GM18909 (cell line): Measurements from ENCODE around the gene ADAM22.
"Not testable (repeated sequence)": the region's sequence is repeated elsewhere in the genome, so short reads cannot be mapped to it uniquely, and the experiment has no call there.

Experiments
- ATAC-seq: cut with Tn5 transposase; IDR thresholded peaks from one replicate; pipeline ENCODE4 v1.9.1; 2021; ENCODE audit warnings: mild to moderate bottlenecking; ENCODE audit not compliant: unreplicated experiment, poor library complexity

The ADAM22 gene

DNA sequence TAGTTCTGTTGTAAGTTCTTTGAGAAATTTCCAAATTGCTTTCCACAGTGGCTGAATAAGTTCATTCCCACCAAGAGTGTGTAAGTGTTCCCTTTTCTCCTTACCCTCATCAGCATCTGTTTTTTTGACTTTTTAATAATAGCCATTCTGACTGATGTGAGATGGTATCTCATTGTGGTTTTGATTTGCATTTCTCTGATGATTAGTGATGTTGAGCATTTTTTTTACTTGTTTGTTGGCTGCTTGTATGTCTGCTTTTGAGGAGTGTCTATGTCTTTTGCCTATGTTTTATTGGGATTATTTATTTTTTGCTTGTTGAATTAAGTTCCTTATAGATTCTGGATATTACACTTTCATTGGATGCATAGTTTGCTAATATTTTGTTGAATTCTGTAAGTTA, 11.9 kb downstream of the ADAM22 start:
- ATAC-seq: not testable (repeated sequence)

DNA sequence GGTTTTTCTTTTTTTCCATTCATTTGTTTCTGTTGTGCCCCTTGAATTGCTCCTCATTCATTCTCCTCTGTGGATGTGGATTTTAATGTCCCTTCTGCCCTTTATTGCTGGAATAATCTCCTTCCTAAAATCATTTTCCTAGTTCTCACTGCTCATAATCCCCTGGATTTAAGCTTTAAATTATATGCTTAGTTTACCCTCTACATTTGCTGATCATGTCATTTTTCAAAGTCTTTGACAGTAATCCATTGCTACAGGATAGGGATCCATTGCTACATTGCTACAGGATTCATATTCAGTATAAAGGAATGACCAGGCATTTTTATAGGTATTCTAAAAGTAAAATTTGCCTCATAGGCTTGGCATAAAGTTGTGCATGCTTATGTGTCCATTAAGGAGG, 14.3 kb downstream of the ADAM22 start:
- no peak for ATAC-seq

DNA sequence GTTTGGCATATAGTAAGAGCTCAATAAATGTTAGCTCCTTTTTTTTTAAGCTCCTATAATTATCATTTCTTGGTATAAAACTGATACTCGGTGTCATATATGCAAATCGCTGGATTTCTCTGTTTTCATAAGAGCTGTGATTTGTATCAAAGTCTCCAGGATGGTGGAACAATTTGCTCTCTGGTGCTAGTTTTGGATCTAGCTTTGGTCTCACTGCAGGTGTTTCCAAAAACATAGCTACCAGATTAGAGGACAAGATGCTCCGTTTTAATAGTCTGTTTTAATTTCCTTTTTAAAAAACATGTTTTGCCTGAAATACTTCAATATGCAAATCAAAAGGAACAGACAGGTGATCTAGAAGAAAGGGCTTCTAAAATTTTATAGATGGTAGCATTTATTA, 25.3 kb downstream of the ADAM22 start:
- ATAC-seq: no peak

DNA sequence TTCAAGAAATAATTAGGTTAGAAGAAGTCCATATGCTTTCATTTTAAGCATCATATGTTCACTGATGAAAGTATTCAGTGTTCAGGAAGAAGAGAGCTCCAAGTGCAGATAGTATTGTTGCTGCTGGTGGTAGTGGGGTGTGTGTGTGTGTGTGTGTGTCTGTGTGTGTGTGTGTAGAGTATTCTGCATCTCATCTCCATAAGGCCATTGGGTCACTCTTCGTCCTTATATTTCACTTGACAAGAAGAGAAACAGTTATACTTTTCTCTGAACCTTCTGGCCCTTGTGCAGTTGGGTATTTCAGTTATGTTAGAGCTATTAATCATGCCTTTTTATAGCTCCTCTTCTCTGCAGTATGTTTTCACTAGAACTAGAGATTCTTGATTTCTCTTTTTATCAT, 26.2 kb downstream of the ADAM22 start:
- ATAC-seq: no peak

DNA sequence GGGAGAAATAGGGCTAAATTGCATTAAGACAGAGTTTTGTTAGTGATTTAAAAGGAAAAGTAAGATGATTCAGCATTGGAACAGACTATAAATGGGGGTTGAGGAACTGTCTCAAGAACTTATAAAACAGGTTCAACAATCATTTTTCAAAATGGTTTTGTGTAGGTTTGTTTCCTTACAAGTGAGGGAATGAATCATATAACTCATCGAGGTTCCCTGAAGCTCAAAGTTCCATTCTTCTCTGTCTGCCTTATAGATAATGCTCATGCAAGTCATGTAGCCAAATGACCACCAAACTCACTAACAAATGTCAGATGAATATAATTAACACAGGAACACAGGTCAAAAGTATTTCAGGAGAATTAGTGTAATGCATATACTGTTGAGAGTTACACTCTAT, 27.7 kb downstream of the ADAM22 start:
- ATAC-seq: no peak

DNA sequence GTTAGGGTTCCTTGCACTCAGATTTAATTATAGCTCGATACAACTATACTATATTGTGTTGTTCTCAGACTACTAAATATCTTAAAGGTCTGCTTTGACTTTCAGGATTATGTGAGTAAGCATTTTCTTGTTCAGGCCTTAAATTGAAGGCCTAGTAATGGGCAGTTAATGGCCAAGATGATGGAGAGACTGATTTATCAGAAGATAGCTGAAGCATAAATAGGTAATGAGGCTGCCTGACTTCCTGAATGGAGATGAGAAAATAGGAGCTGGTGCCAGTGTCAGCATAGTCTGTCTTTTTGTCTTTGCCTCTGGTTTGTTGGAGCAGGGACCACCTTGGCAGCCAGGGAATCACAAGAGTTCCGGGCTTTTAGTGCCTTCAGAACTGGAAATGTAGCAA, 32.2 kb downstream of the ADAM22 start:
- no peak for ATAC-seq

DNA sequence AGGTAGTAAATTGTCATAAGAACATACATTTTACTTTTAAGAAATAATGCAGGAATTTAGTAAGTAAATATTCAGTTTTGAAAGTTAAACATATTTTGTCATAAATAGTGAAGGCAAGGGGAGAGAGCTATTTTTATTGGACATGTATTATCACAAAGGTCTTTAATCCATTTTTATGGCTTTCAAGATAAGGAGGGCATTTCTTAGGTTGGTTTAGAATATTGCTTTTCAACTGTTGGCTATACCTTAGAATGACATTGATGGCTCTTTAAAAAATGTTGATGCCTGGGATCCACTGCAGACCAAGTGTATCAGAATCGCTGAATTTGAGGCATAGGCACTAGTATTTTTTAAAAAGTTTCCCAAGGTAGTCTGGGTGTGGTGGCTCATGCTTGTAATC, 34.0 kb downstream of the ADAM22 start:
- no peak for ATAC-seq

DNA sequence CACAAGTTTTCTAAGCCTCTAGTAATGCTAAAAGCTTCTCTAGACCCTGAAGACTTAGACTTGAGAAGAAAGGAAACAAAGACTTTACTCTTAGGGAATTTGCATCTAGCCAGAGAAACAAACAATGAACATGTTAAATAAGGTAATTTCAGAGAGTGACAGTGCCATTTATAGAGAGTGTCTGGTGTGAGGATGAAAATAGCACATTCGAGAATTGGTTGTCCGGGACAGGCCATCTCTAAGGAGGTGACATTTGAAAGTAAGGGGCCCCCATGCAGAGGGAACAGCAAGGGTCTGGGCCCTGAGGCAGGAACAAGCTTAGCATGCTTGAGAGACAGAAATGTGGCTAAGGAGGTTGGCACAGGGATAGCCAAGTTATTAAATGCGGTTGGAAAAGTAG, 48.1 kb downstream of the ADAM22 start:
- ATAC-seq: no peak

DNA sequence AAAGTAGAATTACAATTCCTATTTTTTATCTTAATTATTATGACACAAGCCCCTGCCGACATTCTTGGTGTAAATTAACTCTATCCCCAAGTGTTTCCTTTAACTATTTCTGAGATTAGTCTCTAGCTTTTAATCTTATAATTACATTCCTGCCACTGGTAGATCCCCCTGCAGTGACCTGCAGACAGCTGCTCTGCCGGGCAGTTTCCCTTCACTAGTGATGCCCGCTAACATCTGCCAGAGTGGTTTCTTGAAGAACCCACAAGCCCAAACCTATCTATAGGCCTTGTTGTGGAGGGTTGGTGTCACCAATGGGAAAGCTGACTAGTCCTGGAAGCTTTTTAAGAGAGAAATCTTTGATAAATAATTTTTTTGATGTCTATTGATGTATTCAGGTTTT, 50.0 kb downstream of the ADAM22 start:
- no peak for ATAC-seq

DNA sequence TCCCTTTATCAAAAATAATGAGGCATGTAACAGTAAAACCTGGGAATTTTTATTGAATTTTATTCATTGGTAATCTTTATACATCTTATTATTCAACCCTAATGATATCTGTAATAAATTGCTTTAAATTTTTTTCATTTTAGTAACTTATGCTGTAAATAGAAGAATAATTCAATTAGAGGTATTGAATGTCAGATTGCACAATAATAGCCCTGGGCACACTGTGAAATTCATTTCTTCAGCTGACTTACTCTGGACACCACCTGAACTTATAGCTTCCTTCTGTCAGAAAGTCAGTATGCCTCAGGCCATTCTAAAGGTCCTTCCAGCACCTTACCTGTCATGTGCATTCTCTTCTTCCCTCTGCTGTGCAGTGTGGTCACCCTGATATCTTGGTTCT, 59.2 kb downstream of the ADAM22 start:
- ATAC-seq: no peak

DNA sequence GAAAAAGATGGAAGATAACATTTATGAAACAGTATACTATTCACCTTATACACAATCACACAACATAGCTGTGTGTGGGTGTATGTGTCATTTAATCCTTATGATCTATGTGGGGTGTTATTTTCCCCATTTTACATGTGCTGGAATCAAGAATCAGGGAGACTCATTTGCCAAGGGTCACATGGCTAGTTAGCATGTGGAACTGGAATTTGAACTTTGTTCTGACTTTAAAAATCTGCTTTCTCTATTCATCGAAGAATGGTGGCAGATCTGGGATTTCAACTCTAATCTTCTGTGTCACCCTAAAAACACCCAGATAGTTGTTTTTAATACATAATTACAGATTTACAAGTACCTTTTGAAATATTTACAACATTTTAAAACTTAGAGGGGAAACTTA, 65.2 kb downstream of the ADAM22 start:
- ATAC-seq: no peak

DNA sequence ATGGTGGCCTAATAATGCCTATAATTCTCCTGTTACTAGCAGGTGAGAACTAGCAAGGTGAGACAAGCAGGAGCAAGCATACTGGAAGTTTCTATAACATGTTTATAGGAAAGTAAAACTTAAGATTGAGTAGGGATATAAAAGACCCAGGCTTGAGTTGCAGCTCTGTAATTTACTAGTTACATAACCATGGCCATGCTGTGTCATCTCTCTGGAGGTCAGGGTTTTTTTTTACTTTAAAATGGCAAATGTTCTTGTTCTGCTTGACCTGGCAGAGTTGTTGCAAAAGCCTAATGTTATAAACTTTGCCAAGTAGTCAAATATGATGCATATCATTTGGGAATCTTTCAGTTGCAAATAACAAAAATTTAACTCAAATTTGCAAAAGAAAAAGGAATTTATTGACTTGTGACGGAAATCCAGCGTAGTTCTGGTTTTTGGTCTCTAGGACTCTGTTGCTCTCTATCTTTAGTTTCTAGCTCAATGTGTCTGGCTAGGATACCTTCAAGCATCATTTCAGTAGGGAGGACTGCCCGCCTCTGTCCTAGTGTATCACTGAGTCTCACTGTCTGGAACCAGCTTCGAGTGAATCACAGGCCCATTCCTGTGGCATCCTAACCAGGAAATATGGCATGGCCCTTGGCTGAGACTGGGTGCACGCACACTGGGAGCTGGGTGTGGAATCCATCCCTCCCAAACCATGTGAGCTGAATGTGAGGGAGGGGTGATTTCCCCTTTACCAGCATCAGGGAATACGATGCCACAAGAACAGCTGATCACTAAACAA, 67.9 kb downstream of the ADAM22 start:
- no peak for ATAC-seq

DNA sequence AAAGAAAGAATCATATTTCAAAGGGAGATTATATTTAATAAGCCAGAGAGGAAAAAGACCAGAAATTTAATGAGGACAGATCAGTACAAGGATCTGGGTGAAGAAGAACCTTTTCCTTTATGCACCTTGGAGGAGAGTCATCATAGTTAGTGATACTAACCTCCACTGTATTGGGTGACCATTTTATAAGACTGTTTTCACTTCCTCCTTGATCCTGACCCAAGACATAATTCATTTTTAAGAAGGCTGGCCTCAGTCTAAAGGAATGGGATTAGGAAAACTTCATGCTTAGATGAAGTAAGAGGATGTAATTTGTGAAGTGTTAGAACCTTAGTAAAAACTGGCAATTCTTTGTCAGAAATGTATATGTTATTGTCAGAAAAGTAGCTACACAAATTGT, 68.6 kb downstream of the ADAM22 start:
- no peak for ATAC-seq

DNA sequence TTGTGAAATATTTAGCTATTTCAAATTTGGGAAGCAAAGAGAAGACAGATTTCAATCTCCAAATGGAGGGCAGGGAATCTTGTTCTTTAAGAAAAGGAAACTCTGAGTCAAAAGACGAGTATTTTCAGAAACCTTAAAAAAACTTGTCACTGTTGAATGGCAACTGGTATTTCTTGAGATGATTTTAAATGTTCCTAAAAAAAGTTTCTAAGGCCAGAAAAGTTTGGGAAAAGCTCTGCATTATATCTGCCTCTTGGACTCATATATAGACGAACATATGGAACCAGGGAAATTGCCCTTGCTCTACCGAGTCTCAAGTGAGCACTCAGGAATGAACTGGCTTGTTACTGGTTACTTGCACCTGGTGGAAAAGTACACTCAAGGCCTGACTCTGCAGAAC, 69.5 kb downstream of the ADAM22 start:
- ATAC-seq: no peak

DNA sequence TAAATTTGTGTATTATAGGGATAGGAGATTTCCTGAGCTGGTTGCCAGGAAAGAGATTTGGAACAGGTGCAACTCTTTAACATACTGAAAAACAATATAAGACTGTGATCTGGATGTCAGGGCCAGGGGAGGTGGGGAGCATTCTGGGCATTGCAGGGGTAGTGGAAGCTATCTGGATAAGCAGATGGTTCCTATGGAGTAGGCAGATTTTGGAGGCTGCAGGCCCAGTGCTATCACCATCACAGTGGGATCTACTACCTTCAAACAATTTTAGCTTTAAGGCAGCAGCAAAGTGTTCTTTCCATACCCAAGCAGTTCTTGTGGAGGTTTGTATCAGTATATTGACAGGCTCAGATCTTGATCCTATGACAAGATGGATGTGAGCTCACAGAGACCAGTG, 71.1 kb downstream of the ADAM22 start:
- no peak for ATAC-seq

DNA sequence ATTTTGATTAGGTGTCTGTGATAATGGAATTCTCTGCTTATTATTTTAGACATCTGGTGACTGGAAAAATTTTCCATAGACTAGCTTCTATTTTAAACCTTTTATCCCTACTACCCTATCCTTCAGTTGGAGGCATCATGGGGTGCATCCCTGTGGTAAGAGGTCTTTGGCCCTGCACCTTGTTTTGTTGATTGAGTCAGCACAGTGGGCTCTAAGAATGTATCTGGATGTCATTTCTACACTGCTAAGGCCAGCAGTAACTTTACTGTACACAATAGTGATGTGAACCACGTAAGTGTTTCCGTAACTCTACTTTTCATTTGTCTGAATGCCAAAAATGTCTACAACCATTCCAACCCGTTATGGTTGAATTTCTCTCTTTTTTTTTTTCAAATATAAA, 75.6 kb downstream of the ADAM22 start:
- no peak for ATAC-seq

DNA sequence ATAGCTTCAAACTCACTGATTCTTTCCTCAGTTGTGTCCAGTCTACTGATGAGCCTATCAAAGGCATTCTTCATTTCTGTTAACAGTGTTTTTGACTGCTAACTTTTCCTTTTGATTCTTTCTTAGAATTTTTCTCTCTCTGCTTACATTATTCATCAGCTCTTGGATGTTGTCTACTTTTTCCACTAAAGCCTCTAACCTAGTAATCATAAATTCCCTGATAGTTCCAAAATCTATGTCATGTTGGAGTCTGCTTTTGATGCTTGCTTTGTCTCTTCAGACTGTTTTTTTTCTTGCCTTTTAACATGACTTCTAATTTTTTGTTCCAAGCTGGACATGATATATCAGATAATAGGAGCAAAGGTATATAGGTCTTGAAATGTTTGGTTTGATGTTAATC, 78.0 kb downstream of the ADAM22 start:
- ATAC-seq: no peak

DNA sequence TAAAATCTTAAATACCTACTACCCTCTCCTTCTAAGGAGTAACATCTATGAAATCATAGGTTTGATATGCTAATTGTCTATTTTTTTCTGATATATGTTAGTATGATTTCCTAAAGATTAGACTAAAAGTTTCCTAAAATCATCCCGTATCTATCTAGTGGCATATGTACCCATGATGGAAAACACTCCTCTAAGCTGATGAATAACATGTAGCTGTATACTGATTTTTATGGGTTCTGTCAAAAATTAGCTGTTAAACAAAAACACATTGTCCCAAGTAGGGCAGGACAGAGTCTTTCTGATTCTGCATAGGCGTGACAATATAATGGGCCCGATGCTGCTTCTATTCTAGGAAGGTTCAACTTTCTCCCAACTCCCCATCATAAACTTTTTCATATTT, 79.9 kb downstream of the ADAM22 start:
- no peak for ATAC-seq

DNA sequence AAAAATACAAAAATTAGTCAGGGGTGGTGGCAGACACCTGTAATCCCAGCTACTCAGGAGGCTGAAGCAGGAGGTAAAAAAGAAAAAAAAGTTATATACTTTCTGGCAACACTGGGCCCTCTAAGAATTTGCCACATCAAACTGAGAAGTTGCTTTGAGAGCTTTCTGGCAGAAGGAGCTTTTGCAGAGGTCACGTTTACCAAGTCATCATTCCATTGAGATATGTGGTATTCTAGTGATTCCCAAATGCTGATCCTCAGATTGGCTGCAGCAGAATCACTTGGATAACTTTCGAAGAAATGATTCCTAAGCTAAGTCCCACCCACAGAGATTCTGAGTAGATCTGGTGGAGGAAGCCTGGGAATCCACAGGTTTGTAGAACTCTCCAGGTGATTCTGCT, 80.5 kb downstream of the ADAM22 start:
- ATAC-seq: no peak

DNA sequence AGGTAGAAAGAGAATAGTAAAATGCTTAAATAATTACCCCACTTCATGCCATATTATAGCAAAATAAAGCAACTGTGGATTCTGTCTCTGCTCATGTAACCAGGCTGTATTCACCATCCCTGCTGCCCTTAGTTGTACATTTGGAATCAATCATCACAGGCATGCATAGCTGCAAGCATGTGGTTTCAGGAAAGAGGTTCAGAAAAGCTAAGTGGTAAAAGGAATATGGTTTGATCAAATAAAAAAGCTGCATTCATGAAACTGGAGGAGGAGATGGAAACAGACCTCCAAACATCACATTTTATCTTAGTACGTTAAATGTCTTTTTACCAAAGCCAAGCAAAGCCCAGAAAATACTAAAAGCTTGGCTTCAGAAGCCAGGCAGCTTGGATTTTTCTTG, 81.3 kb downstream of the ADAM22 start:
- no peak for ATAC-seq

DNA sequence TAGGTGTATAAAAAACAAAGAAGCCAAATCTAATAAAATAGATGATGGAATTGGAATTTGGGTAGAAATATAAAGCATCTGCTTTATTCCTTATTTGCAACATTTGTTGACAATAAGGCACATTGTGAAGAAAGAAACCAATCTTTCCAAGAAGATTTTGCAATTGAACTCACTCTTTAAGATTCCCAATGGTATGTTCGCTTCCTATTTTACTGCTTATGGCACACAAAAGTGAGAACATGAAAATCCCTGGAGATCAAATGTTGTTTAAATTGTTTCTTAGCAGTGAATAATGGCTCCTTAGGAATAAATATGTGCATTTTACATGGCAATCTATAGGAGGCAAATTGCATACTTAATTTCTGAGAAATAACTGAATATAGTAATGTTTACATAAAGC, 84.5 kb downstream of the ADAM22 start:
- no peak for ATAC-seq

DNA sequence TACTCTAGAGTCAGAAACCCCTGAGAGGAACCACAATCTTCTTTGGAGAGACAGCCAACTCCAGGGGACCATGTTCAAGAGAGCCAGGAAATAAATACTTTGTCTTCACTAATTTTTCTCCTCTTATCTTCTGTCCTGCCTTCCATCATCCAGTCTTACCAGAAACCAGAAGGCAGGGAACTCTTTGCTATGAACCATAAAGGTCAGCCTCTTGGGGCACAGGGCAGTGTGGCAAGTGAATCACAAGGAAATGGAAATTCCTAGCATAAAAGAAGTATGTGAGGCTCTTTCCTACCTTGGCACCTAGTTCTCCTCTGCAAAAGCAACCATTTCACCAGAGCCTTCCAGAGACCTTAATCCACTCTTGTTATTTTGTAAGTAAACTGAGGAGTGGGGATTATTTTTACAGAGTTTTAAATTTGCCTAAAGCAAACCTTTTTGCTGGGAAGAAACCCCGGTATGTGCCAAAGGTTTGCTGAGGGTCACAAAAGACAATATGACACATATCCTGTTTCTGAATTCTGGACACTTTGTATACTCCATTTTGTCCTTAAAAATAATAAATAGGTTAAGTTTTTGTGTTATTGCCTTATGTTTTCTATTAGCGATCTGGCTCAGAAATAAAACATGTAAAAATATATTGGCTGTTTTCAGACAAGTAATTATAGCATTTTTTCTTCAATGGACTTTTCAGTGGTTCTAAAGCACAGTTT, 87.1 kb downstream of the ADAM22 start:
- no peak for ATAC-seq
